ENCODE results near the gene SLC35A2. TPM values are rescaled to one million over a fixed set of nuclear protein-coding genes. Genes with fewer than 3 reads are reported as not detected.

SLC35A2 gene
- total RNA-seq: 12.5 TPM

DNA sequence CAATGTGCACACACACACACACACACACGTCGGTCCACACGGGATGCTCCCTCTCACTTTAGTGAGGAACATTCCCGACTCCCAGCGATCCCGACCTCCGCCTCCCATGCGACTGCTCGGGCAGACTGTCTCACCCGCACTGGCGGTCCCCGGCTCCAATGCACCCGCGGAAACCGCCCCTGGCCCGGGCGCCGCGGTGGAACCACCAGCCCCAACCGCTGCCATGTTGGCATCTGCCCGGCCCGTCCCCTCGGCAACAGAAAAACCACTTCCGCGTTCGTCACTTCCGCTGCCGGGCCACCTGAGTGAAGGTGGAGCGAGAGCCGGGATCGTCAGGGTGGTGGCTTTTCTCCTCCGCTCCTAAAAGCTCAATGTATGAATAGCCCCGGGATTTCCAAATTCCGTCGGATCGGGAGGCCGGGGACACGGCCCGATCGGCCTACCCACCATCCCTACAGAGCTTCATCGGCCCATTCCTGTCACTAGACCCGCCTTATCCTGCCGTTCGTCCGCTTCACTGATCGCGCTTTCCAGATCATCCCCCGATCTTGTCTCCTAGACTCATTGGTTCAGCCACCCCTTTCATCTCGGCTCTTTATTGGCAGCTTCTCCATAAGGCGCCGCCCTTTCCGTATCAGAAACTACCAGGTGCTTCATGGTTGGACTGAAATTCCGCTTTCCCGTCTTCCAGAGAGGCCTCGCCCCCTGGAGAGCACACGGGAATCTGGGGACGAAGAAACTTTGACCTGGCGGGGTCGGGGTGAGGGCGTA is at the start of gene SLC35A2:
Gene SLC35A2, minus strand, starts transcription at position 235 of the 771 bp plus-strand sequence. Its CDS starts 10 bp downstream, at position 225.

GRCh38 chrX:48957477-48957826 is 46.0 kb upstream of the SLC35A2 start, which contains the start of gene OTUD5:
TSS of gene OTUD5 (minus strand) at chrX:48957607. CDS start at chrX:48957570, 37 bp downstream.

DNA sequence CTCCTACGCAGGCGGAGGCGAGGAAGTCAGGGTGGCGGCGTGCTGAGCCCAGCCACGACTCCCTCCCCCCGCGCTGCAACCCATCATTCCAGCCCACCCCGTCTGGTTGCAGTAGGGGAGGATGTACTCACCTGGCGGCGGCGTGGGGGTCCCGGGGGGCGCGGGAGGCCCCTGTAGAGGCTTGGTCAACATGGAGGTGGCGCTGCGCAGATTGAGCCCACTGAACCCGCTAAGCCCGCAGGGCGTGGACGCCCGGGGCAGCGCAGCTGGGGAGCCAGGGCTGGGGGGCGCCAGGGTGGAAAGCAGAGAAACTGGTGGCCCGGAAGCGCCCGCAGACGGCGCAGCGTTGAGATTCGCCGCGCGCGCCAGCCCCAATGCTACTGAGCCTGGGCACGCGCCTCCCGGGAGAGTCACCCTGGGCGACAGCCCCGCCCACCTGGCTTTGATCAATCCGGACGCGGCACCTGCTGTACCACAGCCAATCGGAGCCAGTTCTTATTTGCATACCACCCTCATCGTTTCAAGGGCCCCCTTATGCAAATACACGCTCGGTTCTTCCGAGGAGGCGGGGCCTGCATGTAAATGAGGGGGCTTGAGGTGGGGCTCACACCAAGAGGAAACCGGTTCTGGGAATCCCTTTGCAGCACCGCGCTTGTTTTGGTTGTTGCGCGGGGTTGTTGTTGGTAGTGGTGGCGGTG is 7.3 kb upstream of the SLC35A2 start, which contains the start of gene PIM2:
Gene PIM2, minus strand, starts transcription at position 382 of the 698 bp plus-strand sequence. Its CDS starts 190 bp downstream, at position 192.

DNA sequence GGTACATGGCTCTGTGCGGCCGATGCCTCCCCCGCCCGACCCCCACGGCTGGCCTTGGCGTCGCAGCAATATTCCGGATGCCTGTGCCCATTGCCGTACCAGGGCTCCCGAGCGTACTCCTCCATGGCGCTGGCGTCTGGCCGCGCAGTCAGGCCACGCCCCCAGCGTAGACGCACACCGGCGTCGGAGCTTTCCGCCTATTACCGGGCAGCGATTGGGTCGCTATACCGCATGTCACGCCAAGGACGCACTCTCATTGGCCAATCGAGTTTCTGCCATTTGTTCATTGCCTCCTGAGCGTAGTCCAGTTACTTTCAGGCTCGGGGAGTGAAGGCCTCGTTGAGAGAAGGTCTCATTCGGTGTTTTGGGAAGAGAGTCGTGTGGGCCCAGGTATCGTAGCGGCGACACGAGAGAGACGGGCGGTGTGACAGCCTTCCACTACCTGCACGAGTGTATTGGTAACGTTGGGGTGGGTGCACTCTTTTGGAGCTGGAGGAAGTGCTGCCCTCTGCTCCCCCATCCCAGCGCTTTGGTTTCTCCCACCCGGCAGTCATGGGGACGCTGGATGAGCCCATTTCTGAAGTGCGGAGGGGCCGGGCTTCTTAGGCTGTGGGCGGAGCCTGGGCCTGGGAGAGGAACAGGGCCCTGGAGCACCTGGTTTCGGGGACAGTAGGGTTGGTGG is 13.7 kb downstream of the SLC35A2 start, which contains the start of the genes PQBP1 and TIMM17B:
Gene PQBP1, plus strand, starts transcription at position 306 of the 682 bp plus-strand sequence. CDS start 580 bp downstream, outside the sequence.
Gene TIMM17B, minus strand, starts transcription at position 144 of the 682 bp plus-strand sequence. Its CDS starts 19 bp downstream, at position 125.

Small RNA genes within 50 kb of the gene (small RNA-seq; reads per million reads assigned to genes)
- not detected for gene RNU6-722P

Other genes with a start within 250 kb of the SLC35A2 start
- 0.69 TPM for gene WAS, start 227.8 kb downstream of the SLC35A2 start, total RNA-seq
- gene SUV39H1, start 214.9 kb downstream of the SLC35A2 start, total RNA-seq: 3.0 TPM
- not detected for gene GLOD5, start 149.9 kb downstream of the SLC35A2 start, total RNA-seq
- not detected for gene GATA1, start 125.1 kb downstream of the SLC35A2 start, total RNA-seq
- gene HDAC6, start 109.6 kb downstream of the SLC35A2 start, total RNA-seq: 87.2 TPM
- gene ERAS, start 85.1 kb downstream of the SLC35A2 start, total RNA-seq: 0.92 TPM
- gene PCSK1N, start 76.0 kb downstream of the SLC35A2 start, total RNA-seq: 157 TPM
- 30.0 TPM for gene TIMM17B, start 13.9 kb downstream of the SLC35A2 start, total RNA-seq
- gene PQBP1, start 13.7 kb downstream of the SLC35A2 start, total RNA-seq: 40.1 TPM
- gene PIM2, start 7.4 kb upstream of the SLC35A2 start, total RNA-seq: 11.5 TPM
- gene OTUD5, start 46.0 kb upstream of the SLC35A2 start, total RNA-seq: 29.3 TPM
- 4.2 TPM for gene KCND1, start 60.2 kb upstream of the SLC35A2 start, total RNA-seq
- 38.8 TPM for gene GRIPAP1, start 90.6 kb upstream of the SLC35A2 start, total RNA-seq
- 13.6 TPM for gene TFE3, start 131.7 kb upstream of the SLC35A2 start, total RNA-seq
- 3.5 TPM for gene CCDC120, start 147.4 kb upstream of the SLC35A2 start, total RNA-seq
- 11.5 TPM for gene PRAF2, start 162.4 kb upstream of the SLC35A2 start, total RNA-seq
- gene WDR45, start 168.2 kb upstream of the SLC35A2 start, total RNA-seq: 23.8 TPM
- 22.4 TPM for gene GPKOW, start 212.1 kb upstream of the SLC35A2 start, total RNA-seq

Measured in diencephalon (tissue), 1 donor.